ENCODE measurements around the gene GNAQ. TPM values are rescaled to one million over a fixed set of nuclear protein-coding genes. Genes with fewer than 3 reads are reported as not detected.

GNAQ gene
- polyA plus RNA-seq, 2 of the 4 experiments (the other 2 are of a cell fraction) = 17.9 to 60.0 TPM

DNA sequence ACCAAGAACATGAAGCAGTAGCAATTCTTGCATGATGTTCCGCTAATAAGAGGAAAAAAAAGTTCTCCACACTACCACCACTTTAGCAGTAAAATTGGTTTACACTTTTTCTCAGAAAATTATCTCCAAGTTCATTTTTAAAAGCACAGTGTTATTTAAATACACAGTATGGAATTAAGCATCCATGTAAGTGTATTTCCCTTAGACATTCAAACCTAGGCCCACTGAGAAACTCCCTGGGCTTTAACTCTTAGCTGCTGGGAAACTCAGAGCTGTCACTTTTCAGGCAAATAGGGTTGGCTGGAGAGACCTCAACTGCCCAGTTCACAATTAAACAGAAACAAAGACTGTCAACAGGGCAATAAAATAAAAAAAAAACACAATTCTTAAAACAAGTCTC is 2.7 kb downstream of the GNAQ start:
- Histone ChIP-seq H3K4me3 (no peak overlapping the region), H3K27ac (no peak overlapping the region), H3K9me3 (no peaks in the 10 kb centered on the region), H3K4me2 (peak overlapping the region; percentile 91), H3K4me1 (peaks cover 55% of the 10 kb centered on the region)
- no peak for DNase-seq (ENCODE audit: low read depth in 1 of 2, low spot score in 1 of 2)
- no peak for ATAC-seq
- no peak for FAIRE-seq
- TF ChIP-seq, protein P1, sequence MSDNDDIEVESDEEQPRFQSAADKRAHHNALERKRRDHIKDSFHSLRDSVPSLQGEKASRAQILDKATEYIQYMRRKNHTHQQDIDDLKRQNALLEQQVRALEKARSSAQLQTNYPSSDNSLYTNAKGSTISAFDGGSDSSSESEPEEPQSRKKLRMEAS (IDR thresholded peaks at IDR 0.05) = no peak
- TF ChIP-seq GATA3 (IDR thresholded peaks at IDR 0.05; ENCODE audit: borderline replicate concordance) (no peak), RAD21 (conservative IDR thresholded peaks at IDR 0.05 in 1 of 2, IDR thresholded peaks at IDR 0.05 in 1 of 2) (no peak), EP300 (IDR thresholded peaks at IDR 0.05) (no peak), ZC3H11A (IDR thresholded peaks at IDR 0.05) (no peak), RCOR1 (IDR thresholded peaks at IDR 0.05; ENCODE audit: low read depth, low read length) (no peak), JUN (IDR thresholded peaks at IDR 0.05) (no peak), CEBPB (IDR thresholded peaks at IDR 0.05) (no peak), RFX5 (IDR thresholded peaks at IDR 0.05) (no peak), NFE2L2 (conservative IDR thresholded peaks at IDR 0.05; ENCODE audit: low read length) (no peak), HEYL (CRISPR knock-in tag; IDR thresholded peaks at IDR 0.05) (no peak), FOXS1 (CRISPR knock-in tag; IDR thresholded peaks at IDR 0.05) (no peak), KDM5A (IDR thresholded peaks at IDR 0.05) (no peak), FOSB (CRISPR knock-in tag; IDR thresholded peaks at IDR 0.05) (no peak), NR3C1 (IDR thresholded peaks at IDR 0.05) (no peak), ZSCAN20 (CRISPR knock-in tag; IDR thresholded peaks at IDR 0.05) (no peak), CBX8 (IDR thresholded peaks at IDR 0.05) (no peak)
- TF ChIP-seq, protein P2, sequence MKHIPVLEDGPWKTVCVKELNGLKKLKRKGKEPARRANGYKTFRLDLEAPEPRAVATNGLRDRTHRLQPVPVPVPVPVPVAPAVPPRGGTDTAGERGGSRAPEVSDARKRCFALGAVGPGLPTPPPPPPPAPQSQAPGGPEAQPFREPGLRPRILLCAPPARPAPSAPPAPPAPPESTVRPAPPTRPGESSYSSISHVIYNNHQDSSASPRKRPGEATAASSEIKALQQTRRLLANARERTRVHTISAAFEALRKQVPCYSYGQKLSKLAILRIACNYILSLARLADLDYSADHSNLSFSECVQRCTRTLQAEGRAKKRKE (CRISPR knock-in tag; IDR thresholded peaks at IDR 0.05; ENCODE audit: low read depth) = no peak
- TF ChIP-seq, protein P3, sequence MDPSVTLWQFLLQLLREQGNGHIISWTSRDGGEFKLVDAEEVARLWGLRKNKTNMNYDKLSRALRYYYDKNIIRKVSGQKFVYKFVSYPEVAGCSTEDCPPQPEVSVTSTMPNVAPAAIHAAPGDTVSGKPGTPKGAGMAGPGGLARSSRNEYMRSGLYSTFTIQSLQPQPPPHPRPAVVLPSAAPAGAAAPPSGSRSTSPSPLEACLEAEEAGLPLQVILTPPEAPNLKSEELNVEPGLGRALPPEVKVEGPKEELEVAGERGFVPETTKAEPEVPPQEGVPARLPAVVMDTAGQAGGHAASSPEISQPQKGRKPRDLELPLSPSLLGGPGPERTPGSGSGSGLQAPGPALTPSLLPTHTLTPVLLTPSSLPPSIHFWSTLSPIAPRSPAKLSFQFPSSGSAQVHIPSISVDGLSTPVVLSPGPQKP (IDR thresholded peaks at IDR 0.05; ENCODE audit: low read depth, low read length) = no peak
- ChIA-PET CTCF (interaction anchor here (0.7 kb wide), 1 partner anchor 55 kb away, joined by 3 read pairs; no protein-coding TSS in a partner anchor), POLR2A (no interaction called here)
- 90% methylated on average over 1 of the region's 1 CpG for WGBS (ENCODE audit: missing lambda C conversion rate)

DNA sequence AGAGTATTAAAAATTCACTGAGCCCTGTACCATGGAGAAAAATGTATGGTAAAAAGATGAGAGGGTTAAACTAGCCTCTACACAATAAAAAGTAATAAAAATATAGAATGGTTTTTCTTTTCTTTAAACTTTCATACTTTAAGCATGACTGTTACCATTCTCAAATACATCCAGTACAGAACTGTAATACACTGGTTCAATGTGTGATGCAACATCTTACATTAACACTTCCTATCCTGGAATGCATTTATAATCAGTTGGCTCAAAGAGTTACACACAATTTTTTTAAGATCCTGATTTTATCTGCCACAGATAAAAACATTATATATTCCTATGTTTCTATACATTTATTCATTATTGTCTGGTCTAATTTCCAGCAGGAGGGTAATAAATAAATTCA is 4.7 kb downstream of the GNAQ start:
- ChIA-PET CTCF (interaction anchor here (0.9 to 4.0 kb wide), 3 partner anchors 9 to 274 kb away, joined by 3 to 23 read pairs (median 3); no protein-coding TSS in a partner anchor), POLR2A (no interaction called here)
- peak overlapping the region; percentile 40 for H3K4me2 ChIP-seq
- no peak for TF ChIP-seq KDM1A (IDR thresholded peaks at IDR 0.05; ENCODE audit: low read depth)
- TF ChIP-seq BHLHE40 (IDR thresholded peaks at IDR 0.05; ENCODE audit: low read depth, low read length) = no peak
- peak; percentile 8 to 49; a peak in 1 of 4 replicates for TF ChIP-seq CEBPB (IDR thresholded peaks at IDR 0.05)
- TF ChIP-seq, protein P4, sequence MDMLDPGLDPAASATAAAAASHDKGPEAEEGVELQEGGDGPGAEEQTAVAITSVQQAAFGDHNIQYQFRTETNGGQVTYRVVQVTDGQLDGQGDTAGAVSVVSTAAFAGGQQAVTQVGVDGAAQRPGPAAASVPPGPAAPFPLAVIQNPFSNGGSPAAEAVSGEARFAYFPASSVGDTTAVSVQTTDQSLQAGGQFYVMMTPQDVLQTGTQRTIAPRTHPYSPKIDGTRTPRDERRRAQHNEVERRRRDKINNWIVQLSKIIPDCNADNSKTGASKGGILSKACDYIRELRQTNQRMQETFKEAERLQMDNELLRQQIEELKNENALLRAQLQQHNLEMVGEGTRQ (IDR thresholded peaks at IDR 0.05) = no peak
- no peak for TF ChIP-seq ZNF302 (CRISPR knock-in tag; IDR thresholded peaks at IDR 0.05)
- TF ChIP-seq, protein P5, sequence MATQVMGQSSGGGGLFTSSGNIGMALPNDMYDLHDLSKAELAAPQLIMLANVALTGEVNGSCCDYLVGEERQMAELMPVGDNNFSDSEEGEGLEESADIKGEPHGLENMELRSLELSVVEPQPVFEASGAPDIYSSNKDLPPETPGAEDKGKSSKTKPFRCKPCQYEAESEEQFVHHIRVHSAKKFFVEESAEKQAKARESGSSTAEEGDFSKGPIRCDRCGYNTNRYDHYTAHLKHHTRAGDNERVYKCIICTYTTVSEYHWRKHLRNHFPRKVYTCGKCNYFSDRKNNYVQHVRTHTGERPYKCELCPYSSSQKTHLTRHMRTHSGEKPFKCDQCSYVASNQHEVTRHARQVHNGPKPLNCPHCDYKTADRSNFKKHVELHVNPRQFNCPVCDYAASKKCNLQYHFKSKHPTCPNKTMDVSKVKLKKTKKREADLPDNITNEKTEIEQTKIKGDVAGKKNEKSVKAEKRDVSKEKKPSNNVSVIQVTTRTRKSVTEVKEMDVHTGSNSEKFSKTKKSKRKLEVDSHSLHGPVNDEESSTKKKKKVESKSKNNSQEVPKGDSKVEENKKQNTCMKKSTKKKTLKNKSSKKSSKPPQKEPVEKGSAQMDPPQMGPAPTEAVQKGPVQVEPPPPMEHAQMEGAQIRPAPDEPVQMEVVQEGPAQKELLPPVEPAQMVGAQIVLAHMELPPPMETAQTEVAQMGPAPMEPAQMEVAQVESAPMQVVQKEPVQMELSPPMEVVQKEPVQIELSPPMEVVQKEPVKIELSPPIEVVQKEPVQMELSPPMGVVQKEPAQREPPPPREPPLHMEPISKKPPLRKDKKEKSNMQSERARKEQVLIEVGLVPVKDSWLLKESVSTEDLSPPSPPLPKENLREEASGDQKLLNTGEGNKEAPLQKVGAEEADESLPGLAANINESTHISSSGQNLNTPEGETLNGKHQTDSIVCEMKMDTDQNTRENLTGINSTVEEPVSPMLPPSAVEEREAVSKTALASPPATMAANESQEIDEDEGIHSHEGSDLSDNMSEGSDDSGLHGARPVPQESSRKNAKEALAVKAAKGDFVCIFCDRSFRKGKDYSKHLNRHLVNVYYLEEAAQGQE (IDR thresholded peaks at IDR 0.05) = no peak
- TF ChIP-seq, protein P3 (IDR thresholded peaks at IDR 0.05; ENCODE audit: low read depth, low read length) = no peak
- TF ChIP-seq HOXA7 (CRISPR knock-in tag; IDR thresholded peaks at IDR 0.05) = no peak
- ATAC-seq = no peak
- no peak overlapping the region; a peak in 2 of 6 replicates for H3K27ac ChIP-seq
- no peak overlapping the region for H3K4me3 ChIP-seq
- no peak for DNase-seq (ENCODE audit: low read depth in 1 of 2, low spot score in 1 of 2)
- peaks cover 61% of the 10 kb centered on the region for H3K4me1 ChIP-seq
- H3K9me3 ChIP-seq = no peaks in the 10 kb centered on the region
- FAIRE-seq = no peak
